CD4-positive, alpha-beta T cell treated with Interleukin-4 for 1 hour (primary cell): ENCODE results near the gene CPA4.

ENCODE experiments used
- DNase-seq, 2 donors: peaks; one replicate each; pipeline ENCODE4 v3.0.0-alpha.2; 2020 to 2022

The CPA4 gene

DNA sequence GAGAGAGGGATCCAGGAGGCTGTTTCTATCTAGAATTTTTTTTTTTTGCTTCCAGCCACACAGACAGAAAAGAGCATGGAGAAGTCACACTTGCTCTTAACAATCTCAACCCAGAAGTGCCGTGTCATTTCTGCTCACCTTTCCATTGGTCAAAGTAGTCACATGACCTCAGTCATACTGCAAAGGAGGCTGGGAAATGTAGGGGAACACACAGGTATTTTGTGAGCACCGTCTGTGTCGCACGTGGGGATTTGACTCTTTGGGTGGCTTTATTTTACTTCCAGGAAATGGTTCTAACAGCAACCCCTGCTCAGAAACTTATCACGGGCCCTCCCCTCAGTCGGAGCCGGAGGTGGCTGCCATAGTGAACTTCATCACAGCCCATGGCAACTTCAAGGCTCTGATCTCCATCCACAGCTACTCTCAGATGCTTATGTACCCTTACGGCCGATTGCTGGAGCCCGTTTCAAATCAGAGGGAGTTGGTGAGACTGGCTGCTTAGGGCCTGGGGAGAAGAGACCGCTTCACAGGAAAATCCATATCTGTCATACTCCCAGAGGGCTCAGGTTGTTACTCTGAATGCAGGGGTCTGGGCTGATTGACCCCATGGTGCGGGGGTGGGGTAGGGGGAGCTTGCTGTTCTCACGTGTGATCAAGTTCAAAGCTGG is 74.3 kb downstream of the CPA4 start:
- peak; percentile 26 to 50 for DNase-seq

DNA sequence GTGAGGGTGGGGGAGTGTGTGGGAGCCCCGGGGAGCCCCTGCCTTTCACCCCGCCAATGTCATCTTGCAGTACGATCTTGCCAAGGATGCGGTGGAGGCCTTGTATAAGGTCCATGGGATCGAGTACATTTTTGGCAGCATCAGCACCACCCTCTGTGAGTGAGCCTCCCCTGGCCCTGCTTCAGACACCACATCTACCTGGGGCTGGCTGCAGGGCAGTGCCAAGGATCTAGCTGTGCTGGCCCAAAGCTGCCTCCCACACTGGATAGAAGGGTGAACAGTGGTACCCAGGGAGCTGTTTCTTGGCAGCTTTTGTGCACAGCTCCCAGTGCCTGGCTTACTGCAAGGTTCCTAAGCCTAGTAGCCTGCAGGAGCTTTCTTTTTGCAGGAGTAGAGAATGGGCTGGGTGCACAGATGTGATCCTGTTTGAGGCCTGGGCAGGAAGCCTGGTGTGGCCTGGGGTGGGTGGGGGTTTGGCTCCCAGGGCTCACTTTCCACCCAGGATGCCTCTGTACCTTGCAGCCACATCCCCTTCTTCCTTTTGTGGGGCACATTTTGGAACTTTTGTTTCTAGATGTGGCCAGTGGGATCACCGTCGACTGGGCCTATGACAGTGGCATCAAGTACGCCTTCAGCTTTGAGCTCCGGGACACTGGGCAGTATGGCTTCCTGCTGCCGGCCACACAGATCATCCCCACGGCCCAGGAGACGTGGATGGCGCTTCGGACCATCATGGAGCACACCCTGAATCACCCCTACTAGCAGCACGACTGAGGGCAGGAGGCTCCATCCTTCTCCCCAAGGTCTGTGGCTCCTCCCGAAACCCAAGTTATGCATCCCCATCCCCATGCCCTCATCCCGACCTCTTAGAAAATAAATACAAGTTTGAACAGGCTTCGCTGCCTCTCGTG is 75.1 kb downstream of the CPA4 start:
- no peak for DNase-seq

DNA sequence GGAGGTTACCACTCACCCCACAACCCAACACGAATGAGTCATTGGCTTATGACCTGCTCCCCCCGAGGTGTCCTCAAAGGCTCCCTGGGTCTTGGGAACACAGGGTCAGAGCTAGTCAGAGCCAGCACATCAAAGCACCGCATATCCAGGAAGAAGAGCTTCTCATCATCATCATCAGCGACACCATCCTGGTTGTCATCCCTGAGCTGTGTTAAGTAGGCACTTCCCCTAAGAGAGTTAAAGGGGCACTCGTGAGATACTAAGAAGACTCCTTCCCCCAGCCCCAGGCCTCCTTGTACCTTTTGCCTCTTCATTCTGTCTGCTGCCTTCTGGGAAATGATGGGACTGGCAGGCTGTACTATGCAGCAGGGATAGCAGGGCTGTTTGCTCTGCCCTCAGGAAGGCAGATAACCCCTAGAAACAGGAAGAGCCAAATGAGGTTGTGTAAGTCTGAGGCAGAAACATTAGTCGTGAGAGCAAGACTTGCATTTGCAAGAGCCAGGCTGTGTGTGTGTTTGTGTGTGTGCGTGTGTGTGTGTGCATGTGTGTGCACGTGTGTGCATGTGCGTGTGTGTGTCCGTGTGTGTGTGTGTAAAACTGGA is 76.2 kb downstream of the CPA4 start:
- DNase-seq: no peak

DNA sequence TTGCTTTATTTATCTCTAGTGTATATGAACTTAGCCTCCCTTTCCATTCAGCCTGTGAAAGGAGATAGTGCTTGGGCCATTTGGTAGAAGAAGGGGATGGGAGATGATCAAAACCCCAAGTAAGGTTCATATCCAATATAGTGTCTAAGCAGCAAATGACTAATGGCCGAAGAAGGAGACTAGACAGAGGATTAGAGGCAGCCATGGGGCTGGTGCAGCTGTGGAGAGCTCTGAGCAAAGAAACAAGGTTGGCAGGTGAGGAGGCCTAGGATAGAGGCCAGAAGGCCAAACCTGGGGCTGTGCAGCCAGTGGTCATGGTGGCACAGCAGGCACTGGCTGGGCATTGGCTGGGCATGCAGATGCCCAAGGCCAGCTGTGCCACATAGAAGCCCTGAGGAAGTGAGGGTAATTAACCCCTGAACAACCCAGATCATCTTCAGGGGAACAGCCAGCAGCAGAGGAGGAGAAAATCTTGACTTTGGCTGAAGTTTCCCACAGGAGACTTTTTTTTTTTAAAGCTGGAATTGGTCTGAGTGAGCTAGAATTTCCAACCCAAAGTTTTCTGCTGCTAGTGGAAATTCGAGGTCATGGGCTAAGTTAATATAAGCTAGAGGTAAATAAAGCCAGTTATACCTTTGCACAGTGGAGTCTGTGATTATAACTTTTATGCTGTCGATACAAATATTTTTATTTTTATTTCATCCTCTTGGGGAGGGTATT is 77.0 kb downstream of the CPA4 start:
- no peak for DNase-seq

DNA sequence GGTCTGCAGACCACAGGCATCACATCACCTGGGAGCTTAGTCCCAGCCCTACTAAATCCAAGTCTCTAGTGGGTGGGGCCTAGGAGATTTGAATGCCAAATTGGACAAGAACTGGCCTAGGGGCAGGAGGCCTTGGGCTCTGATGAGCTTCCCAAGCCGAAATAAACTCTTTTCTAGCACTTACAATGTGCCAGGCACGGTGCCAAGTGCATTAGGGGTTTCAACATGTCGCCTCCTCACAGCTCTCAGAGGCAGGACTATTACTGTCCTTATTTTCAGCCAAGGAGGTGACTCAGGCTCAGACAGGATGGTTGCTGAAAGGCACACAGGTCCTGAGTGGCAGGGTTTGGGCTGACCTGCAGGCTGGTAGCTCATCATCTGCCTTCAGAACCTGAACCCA is 78.1 kb downstream of the CPA4 start:
- no peak for DNase-seq

DNA sequence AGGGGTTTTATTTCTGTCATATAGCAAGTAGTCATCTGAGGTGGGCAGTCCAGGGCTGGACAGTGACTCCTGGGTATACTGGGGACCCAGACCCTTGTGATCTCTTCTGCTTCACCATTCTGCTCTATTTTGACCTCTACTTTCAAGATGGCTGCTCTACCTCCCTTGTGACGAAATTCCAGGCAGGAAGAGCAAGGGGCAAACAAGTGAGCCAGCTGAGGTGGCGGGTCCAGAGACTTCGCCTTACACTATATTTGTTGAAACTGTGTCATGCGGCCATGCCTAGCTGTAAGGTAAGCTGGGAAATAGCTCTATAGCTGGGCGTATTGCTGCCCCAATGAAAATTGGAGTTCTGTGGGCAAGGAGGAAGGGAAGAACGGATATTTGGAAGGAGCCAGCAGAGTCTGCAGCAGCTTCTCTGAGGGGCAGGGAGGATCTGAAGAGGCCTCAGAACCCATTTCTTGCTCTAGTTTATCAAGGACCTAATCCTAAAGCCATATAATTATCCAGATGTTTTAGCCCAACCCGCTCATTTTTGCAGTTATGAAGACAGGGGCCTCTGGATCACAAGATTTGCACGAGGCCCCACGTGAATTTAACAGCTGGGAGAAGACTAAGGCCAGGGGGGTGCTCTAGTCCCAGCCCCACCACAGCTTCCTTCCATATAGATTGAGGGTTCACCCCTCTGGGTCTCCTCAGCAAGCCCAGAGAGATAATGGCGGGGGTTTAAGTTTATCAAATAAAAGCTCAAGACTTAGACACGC is 79.6 kb downstream of the CPA4 start:
- DNase-seq: no peak
